Activated naive CD4-positive, alpha-beta T cell treated with anti-CD3 and anti-CD28 coated beads, Interleukin-2, amount 50 U/mL, for 72 hours (primary cell): ENCODE results near the gene MCHR1. TPM values are rescaled to one million over a fixed set of nuclear protein-coding genes. Genes with fewer than 3 reads are reported as not detected.

Source experiments
- ATAC-seq, 2 donors: fragments of 150-1000 bp; cut with Tn5 transposase; 2 replicates each; pipeline ENCODE4 v1.10.0; 2021; ENCODE audit warnings: mild to moderate bottlenecking in 2 of 2, moderate library complexity in 2 of 2
- DNase-seq, 2 donors: peaks; one replicate each; pipeline ENCODE4 v3.0.0; 2021 to 2022; ENCODE audit warnings: low spot score in 2 of 2
- H3K27ac Mint-ChIP-seq, 2 donors: one replicate each; pipeline ENCODE4 v1.8.0; 2022; ENCODE audit warnings: mild to moderate bottlenecking in 2 of 2, mixed read lengths in 2 of 2
- H3K36me3 Mint-ChIP-seq, 2 donors: one replicate each; pipeline ENCODE4 v1.8.0; 2022; ENCODE audit warnings: mixed read lengths in 2 of 2
- H3K9me3 Mint-ChIP-seq, 2 donors: one replicate each; pipeline ENCODE4 v1.8.0; 2022; ENCODE audit warnings: mixed read lengths in 2 of 2
- total RNA-seq, 2 donors: library from RNA; stranded (reverse); gene quantifications; one replicate each; pipeline ENCODE4 v1.2.3, GENCODE V29; 2022

The MCHR1 gene
- total RNA-seq, 2 donors from 2014 or later: not detected

- peak overlapping the region; percentile 53 to 82 for H3K27ac Mint-ChIP-seq
- peaks cover 0 to 4% of the 10 kb centered on the region in 2 donors for H3K9me3 Mint-ChIP-seq
- no peak for DNase-seq
- ATAC-seq: peak in 1 of 2 donors; percentile 7
- peaks cover 4 to 15% of the 10 kb centered on the region in 2 donors for H3K36me3 Mint-ChIP-seq
These were observed 48.8 kb downstream of the MCHR1 start for GRCh38 chr22:40727964-40728615.

DNA sequence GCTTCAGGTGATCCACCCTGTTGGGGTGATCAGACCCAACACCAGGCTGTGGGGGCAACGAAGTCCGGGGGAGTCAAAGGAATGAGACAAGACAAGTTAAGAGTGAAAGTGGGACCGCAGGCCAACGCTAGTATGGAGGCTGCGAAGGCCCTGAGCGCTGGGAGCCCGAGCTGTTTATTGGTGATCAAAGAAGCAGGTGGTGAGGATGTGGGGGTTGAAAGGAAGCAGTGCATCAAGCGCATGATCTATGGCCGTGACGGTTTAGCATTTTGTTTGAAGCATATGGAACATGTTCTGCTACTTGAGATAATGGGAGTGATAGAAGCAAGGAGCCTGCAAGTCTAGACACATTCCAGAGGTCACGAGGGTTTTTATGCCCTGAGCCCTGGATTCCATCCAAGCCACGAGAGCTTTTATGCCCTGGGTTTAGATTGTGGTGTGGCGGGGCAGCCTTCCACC, 49.5 kb downstream of the MCHR1 start:
- peak; percentile 61 to 65 for DNase-seq
- Mint-ChIP-seq H3K9me3 (peaks cover 0 to 4% of the 10 kb centered on the region in 2 donors), H3K27ac (peak overlapping the region; percentile 53 to 82), H3K36me3 (peaks cover 4 to 15% of the 10 kb centered on the region in 2 donors)
- ATAC-seq: peak; percentile 53 to 72

DNA sequence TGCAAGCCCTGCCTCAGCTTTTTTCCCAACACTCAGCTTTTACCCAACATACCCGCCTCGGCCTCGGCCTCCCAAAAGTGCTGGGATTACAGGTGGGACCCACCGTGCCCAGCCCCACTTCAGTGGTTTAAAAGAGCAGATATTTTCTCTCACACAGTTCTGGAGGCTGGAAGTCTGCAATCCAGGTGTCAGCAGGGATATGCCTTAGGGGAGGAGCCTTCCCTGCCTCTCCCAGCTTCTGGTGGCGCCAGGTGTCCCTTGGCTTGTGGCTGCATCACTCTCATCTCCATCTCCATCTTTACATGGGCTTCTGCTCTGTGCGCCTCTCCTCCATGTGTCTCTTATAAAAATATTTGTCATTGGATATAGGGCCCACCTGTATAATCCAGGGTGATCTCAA, 50.0 kb downstream of the MCHR1 start:
- Mint-ChIP-seq H3K9me3 (peaks cover 0 to 4% of the 10 kb centered on the region in 2 donors), H3K27ac (peak overlapping the region in 1 of 2 donors; percentile 82), H3K36me3 (peaks cover 4 to 15% of the 10 kb centered on the region in 2 donors)
- ATAC-seq: no peak
- DNase-seq: no peak

Other genes starting within 250 kb of the MCHR1 start
- 10 to 100 TPM; 38.5 to 58.8 TPM for gene MRTFA, start 42.8 kb upstream of the MCHR1 start, total RNA-seq
- gene SLC25A17, start 139.9 kb downstream of the MCHR1 start, total RNA-seq: 10 to 100 TPM; 24.6 to 27.8 TPM
- gene ST13, start 177.2 kb downstream of the MCHR1 start, total RNA-seq: 100 to 1,000 TPM; 240 to 301 TPM
- gene XPNPEP3, start 177.7 kb downstream of the MCHR1 start, total RNA-seq: 10 to 100 TPM; 11.3 to 17.6 TPM
- gene DNAJB7, start 182.6 kb downstream of the MCHR1 start, total RNA-seq: not detected